Dermis blood vessel endothelial cell (primary cell): Measurements from ENCODE around the gene RPGR. TPM values are rescaled to one million over a fixed set of nuclear protein-coding genes. Genes with fewer than 3 reads are reported as not detected.

Experiments
- DNase-seq: peaks from one replicate; pipeline ENCODE4 v3.0.0; 2010
- total RNA-seq: library from RNA; depleted of rRNA; stranded (reverse); fragments of >200 nt; gene quantifications from 2 replicates; pipeline ENCODE4 v1.2.3, GENCODE V29; 2014

RPGR gene
- total RNA-seq, 1 donor from 2014 or later: 43.2 TPM

DNA sequence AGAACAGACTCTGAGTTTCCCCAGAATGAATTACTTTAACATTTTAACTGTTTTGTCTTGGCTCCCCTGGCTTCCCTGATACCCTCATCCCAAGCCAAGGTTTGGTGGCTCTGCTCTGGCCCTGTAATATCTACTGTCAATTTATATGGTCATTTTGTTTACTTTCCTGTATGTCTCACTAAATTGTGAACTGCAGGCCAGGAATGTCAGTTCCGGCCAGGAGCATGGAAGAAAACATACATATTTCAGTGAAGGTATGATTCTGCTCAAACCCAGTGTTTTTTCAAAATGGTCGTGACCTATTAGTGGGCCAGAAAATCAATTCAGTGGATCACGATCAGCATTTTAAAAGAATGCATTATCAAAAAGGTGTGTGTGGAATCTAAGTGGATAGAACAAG, 1.2 kb downstream of the RPGR start:
- peak; percentile 34 for DNase-seq

DNA sequence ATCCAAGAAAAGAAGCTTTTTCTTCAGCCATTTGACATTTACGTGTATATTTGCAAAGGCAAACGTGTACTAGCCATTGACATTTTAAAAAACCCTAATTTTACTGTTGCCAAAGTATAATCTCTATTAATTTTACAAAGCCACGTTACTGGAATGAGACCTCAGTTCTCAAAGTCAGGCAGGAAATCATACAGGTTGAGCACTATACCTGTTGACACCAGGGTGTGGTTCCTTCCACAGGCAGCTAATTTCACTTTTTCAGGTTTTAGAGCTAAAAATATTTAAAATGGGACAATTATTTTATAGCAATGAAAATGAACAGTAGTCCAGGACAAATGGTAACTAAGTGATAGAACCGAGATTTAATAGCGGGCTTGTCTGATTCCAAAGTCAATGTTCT, 6.5 kb downstream of the RPGR start:
- no peak for DNase-seq

DNA sequence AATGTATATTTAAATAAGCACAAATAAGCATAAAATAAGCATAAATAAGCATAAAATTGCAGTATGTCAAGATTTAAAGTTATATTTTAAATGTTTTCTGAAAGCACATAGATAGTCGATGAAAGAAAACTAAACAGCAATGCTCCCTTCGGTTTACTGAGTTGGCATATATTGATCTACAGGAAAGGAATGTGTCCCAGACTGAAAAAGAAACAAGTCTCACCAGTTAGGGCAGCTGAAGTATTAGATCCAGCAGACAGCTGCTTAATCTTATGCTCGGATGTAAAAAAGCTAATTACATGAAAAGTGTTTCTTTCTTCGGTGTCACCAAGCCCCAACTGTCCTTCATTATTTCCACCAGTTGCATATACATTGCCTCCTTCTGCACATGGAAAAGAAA, 8.7 kb downstream of the RPGR start:
- DNase-seq: no peak

- DNase-seq: no peak
These were observed 9.1 kb downstream of the RPGR start for GRCh38 chrX:38318196-38318595.

DNA sequence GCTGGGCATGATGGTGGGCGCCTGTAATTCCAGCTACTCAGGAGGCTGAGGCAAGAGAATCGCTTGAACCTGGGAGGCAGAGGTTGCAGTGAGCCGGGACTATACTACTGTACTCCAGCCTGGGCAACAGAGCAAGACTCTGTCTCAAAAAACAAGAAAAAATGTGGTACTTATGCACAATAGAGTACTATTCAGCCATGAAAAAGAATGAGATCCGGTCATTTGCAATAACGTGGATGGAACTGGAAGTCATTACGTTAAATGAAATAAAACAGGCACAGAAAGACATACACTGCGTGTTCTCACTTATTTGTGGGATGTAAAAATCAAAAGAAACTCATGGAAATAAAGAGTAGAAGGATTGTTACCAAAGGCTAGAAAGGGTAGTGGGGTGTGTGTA, 12.1 kb downstream of the RPGR start:
- DNase-seq: no peak

- DNase-seq: no peak
These were observed 14.1 kb downstream of the RPGR start for GRCh38 chrX:38313190-38313589.

- peak; percentile 73 for DNase-seq
These were observed 14.9 kb downstream of the RPGR start for GRCh38 chrX:38312436-38312835.

DNA sequence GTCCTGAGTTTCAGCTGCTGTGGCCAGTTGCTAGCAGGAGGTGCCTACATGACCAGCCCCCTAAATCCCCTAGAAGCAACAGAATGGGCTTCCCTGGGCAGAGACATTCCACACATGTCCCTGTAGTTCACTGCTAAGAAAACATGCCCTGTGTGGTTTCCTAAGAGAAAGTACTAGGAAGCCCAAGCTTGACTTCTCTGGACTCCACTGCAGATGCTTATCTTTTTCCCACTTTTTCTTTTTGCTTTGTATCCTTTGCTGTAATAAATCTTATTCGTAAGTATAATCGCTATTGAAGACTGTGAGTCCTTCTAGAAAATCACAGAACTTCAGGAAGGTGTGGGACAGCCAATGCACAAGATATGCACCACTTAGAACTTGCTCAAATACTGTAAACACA, 15.6 kb downstream of the RPGR start:
- no peak for DNase-seq

- peak; percentile 87 for DNase-seq
These were observed 21.3 kb downstream of the RPGR start for GRCh38 chrX:38305971-38306370.

DNA sequence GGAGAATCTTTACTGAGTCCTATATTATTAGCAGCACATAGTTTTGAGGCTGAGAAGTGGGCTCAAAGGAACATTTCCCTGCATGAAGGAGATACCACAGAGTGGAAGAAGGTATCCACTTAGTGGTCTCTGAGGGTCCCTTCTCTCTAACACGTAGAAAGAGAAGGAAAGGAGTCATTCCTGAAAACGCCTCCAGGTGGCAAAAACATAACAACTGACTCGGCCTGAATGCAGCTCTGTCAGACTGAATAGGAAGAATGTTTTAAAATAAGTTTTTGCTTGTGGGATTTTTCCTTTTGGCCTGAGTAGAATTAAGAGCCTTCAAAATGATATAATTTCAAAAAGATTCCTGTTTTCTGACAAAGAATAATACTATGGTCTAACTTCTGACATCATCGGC, 23.3 kb downstream of the RPGR start:
- DNase-seq: peak; percentile 72

- DNase-seq: no peak
These were observed 33.6 kb downstream of the RPGR start for GRCh38 chrX:38293741-38294140.

DNA sequence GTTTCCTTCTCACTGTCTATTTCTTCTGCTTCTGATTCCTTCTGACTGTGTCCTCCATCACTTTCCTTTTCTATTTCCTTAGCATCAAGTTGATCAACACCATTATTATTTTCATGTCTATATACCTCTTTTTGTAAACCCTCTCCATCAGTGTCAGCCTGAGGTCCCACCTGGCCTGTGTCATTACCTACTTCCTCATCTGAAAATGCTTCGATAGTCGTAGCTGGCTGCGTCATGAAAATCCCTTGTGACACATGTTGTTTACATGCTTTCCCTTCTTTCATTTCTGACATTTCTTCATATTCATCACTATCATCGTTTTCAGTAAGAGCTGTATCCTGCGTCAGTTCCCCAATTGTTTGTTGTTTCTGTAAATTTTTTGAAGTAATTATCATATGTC, 39.6 kb downstream of the RPGR start:
- DNase-seq: no peak

DNA sequence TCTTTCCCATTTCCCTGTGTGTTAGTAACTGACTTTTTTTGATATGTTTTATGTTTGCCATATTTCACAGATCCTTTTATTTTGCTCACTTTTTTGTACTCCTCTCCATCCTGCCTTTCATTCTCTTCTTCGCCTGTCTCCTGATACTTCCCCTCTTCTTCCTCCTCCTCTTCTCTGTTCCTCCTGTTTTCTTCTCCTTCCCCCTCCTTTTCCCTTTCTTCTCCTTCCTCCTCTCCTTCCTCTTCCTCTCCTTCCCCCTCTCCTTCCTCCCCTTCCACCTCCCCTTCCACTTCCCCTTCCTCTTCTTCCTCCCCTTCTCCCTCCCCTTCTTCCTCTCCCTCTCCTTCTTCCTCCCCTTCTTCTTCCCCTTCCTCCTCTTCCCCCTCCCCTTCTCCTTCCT, 41.7 kb downstream of the RPGR start:
- no peak for DNase-seq

GRCh38 chrX:38282049-38282448, 45.3 kb downstream of the RPGR start:
- peak; percentile 29 for DNase-seq

GRCh38 chrX:38279188-38279587, 48.1 kb downstream of the RPGR start:
- DNase-seq: no peak

- DNase-seq: no peak
These were observed 48.6 kb downstream of the RPGR start for GRCh38 chrX:38278682-38279081.

DNA sequence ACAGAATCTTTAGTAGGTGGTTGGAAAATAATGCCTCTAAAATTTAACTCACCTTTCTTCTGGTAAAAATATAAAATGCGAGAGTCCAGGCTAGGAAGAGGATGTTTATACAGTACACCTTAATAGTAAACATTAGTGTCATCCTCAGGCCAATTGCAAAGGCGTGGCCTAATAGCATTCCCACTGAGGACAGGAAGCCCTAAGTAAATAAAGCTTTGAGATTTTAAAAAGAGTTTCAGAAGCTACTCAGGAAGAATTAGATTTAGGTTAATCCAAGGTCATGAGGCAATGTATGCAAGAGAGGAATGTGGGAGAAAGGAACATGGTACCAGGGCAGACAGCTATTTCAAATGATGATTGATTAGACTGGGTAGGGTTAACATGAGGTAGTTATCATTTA, 49.5 kb downstream of the RPGR start:
- DNase-seq: no peak

DNA sequence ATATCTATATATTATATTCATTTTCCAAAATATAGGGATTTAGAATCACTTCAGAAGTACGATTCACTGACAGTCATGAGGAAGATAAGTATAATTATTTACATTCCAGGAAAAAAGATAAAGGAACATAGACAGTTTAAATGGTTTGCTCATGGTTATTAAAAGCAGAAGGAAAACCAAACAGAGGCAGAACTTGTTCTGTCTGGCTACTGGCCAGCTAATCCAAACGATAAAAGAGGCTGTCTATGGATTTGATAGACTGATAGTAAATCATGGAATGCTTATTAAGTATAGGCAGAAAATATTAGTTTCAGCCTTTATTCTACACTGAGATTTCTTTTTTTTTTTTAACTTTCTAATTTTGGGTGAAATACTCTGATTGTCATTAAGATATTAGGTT, 50.2 kb downstream of the RPGR start:
- DNase-seq: no peak

DNA sequence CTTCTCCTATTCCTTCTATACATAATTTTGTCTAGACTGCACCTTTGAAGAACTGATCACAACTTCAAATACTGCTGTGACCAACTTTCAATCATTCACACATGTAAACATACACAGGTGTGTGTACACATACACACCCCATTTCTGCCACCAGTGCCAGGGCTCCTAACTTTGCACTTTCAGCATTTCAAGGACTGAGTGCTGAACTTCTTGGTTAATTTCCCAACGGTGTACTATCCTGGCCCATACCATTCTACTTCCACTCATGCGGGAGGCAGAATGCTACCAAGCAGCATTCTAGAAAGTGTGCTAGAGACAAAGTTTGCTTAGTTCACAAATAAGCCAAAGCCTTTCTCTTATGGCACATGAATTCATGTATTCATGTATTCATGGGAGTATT, 51.2 kb downstream of the RPGR start:
- no peak for DNase-seq

- peak; percentile 42 for DNase-seq
These were observed 51.7 kb downstream of the RPGR start for GRCh38 chrX:38275615-38276014.

DNA sequence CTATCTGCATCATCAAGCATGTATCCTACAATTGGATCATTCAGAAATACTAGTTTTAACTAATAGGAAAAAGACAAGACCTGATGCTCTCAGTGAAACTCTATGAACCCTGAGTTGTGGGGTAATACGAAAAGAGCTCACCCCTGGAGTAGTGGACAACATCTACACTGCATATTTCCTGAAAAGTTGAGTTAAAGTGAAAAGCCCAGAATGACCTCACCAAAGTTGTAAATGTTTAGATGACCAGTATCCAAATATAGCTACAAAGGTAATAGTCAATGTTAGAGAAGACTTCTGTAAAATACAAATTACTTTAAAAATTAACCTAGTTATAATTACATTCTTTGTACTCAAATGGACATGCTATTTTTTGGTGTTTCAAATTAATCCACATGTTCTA, 53.9 kb downstream of the RPGR start:
- no peak for DNase-seq

GRCh38 chrX:38271154-38271716, 56.1 kb downstream of the RPGR start:
- DNase-seq: no peak

- no peak for DNase-seq
These were observed 59.3 kb downstream of the RPGR start for GRCh38 chrX:38268011-38268410.

DNA sequence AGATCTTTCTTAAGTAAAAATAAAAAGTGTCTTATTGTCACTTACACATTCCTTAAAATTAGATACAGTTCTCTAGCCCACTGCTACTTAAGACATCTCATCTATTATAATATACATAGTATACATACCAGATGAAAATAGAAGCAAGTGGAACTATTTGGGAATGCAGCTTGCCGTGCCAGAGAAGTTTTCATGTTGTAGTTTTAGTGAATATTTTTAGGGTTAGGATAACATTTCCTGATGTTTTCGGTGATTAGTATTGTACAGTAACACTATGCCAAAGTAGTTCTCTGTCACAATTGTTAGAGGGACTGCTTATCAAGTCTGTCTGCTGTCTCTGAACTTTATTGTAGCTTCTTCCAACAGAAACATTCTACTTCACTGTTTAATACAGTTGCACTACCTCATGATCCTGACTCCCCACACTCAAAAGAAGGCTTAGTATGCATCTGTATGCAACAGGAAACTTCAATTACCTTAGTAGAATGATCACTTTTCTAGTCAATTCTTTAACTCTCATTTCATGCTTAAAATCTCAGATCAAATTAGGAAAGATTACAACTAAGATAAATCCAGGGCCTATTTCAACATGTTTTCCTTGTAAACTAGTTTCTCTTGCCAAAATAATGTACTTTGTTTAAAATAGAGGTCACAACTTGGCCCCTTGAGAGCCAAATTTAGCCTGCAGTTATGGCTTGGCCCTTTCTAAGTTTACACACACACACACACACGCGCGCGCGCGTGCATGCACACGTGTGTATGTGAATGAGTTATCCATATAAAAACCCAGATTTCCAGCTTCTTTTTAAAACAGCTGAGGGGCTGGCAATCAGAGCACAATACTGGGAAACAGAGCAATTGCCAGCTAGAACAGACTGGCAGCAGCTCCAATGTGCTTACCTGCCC, 64.3 kb downstream of the RPGR start:
- DNase-seq: peak; percentile 4

DNA sequence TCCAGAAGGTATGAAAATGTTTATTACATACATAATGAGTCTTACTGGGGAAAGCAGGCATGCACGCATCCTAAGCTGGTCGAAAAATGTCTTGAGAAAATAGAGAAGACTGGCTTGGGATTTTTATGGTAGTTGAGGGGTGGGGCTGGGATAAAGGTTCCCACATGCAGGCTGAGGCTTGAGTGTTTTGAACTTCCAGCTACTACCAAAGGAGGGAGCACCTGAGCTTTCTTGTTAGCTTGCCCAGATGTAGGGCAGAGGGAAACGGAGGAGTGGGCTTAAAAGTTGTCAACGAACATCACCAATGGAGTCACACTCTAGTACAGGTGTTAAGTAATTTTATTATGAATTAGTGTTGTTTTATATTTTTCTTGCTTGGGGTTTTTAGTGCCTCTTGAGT, 67.1 kb downstream of the RPGR start:
- peak; percentile 52 for DNase-seq
